Colonic mucosa (tissue), 4 donors: ENCODE data around the gene C5orf34. TPM values are rescaled to one million over a fixed set of nuclear protein-coding genes. Genes with fewer than 3 reads are reported as not detected.
"Not testable (repeated sequence)": the region's sequence is repeated elsewhere in the genome, so short reads cannot be mapped to it uniquely, and the experiment has no call there.

Experiments
- DNase-seq: peaks from one replicate; pipeline ENCODE4 v3.0.0-alpha.2; 2020
- H3K27ac ChIP-seq: fragments of 200-600 bp; one replicate; pipeline ENCODE4 v1.8.0; 2021
- H3K27me3 ChIP-seq: fragments of 200-600 bp; one replicate; pipeline ENCODE4 v1.8.0; 2021
- H3K36me3 ChIP-seq: fragments of 200-600 bp; one replicate; pipeline ENCODE4 v1.8.0; 2021
- H3K4me1 ChIP-seq: fragments of 200-600 bp; one replicate; pipeline ENCODE4 v1.8.0; 2021; ENCODE audit warnings: mild to moderate bottlenecking
- H3K4me3 ChIP-seq: fragments of 200-600 bp; one replicate; pipeline ENCODE4 v1.8.0; 2021
- H3K9ac ChIP-seq, 2 donors: one replicate each; pipeline ENCODE4 v1.7.0; 2013; ENCODE audit warnings: control low read depth in 2 of 2, low read depth in 2 of 2, low read length in 2 of 2
- H3K9me3 ChIP-seq: fragments of 200-600 bp; one replicate; pipeline ENCODE4 v1.8.0; 2021
- CTCF ChIP-seq: fragments of 200-600 bp; IDR thresholded peaks from one replicate; pipeline ENCODE4 v1.8.0; 2022; ENCODE audit warnings: antibody characterized with exemption, mild to moderate bottlenecking
- intact Hi-C: fragments of 100-400 bp; cut with DNase I; formaldehyde crosslinking; loops from one replicate; pipeline ENCODE4 v1.14.1; 2022
- total RNA-seq, 2 donors: library from RNA; stranded (reverse); fragmentation: NEBNext Ultra II Directional in 1 of 2; extraction: Animal tissue kit (Norgen Biotek cat#: 25700) in 1 of 2; gene quantifications; one replicate each; pipeline ENCODE4 v1.2.1, GENCODE V29; 2021
- donor health status: healthy.
- donor health status: DM: no; HTN: no; CAD: no.
- donor health status: DM: no; HTN: no; CAD: no.

C5orf34 gene
- total RNA-seq, 2 donors from 2014 or later: 1.9 to 5.0 TPM

- Histone ChIP-seq H3K9me3 (no peaks in the 10 kb centered on the region), H3K36me3 (no peaks in the 10 kb centered on the region), H3K27me3 (no peaks in the 10 kb centered on the region), H3K4me1 (no peaks in the 10 kb centered on the region), H3K27ac (no peak overlapping the region), H3K4me3 (no peak overlapping the region), H3K9ac (no peak overlapping the region)
- no peak for TF ChIP-seq CTCF
- intact Hi-C loops: no loop called here
- DNase-seq: no peak
These were observed 58.4 kb downstream of the C5orf34 start for GRCh38 chr5:43456556-43456955.

GRCh38 chr5:43441575-43441974 lies 73.4 kb downstream of the C5orf34 start:
- intact Hi-C loops: not testable (repeated sequence)

GRCh38 chr5:43437062-43437660 lies 77.8 kb downstream of the C5orf34 start:
- Histone ChIP-seq H3K27me3 (no peaks in the 10 kb centered on the region), H3K4me3 (no peak overlapping the region), H3K9me3 (no peaks in the 10 kb centered on the region), H3K27ac (no peak overlapping the region), H3K9ac (no peak overlapping the region), H3K36me3 (no peaks in the 10 kb centered on the region), H3K4me1 (no peaks in the 10 kb centered on the region)
- TF ChIP-seq CTCF: no peak
- intact Hi-C loops: no loop called here
- DNase-seq: no peak

More at GRCh38 chr5:43441575-43441974, 73.4 kb downstream of the C5orf34 start:
- not testable (repeated sequence) for DNase-seq, H3K9ac ChIP-seq, H3K27ac ChIP-seq, H3K36me3 ChIP-seq, H3K9me3 ChIP-seq, H3K27me3 ChIP-seq, H3K4me3 ChIP-seq, H3K4me1 ChIP-seq

Other genes with a start within 250 kb of the C5orf34 start
- gene HMGCS1, start 201.7 kb downstream of the C5orf34 start, total RNA-seq: 100 to 1,000 TPM in 1 of 2 donors, 10 to 100 TPM in 1; 95.1 to 498 TPM
- gene CCL28, start 102.8 kb downstream of the C5orf34 start, total RNA-seq: 100 to 1,000 TPM in 1 of 2 donors, 10 to 100 TPM in 1; 56.8 to 116 TPM
- 10 to 100 TPM in 1 of 2 donors, 1 to 10 TPM in 1; 7.3 to 11.8 TPM for gene TMEM267, start 31.3 kb downstream of the C5orf34 start, total RNA-seq
- 10 to 100 TPM; 53.1 to 65.6 TPM for gene PAIP1, start 41.9 kb upstream of the C5orf34 start, total RNA-seq
- 100 to 1,000 TPM in 1 of 2 donors, 10 to 100 TPM in 1; 81.3 to 148 TPM for gene NNT, start 88.0 kb upstream of the C5orf34 start, total RNA-seq